Transverse colon (tissue), 4 donors: ENCODE measurements around the gene BORCS5.

Experiments
- CTCF ChIP-seq, 5 experiments: fragments of 200-600 bp in 3 of 5; fragments of 450-650 bp in 2 of 5; sonication (generic) in 3 of 5; IDR thresholded peaks; 1 replicate in 2 of 5; 2 replicates in 3 of 5; pipeline ENCODE4 v1.5.1; 2016 to 2017; ENCODE audit warnings: antibody characterized with exemption in 5 of 5, inconsistent platforms in 3 of 5, mild to moderate bottlenecking in 2 of 5, moderate library complexity in 1 of 5
- POLR2A ChIP-seq: fragments of 450-650 bp; IDR thresholded peaks from one replicate; pipeline ENCODE4 v1.6.1; 2016; ENCODE audit warnings: antibody characterized with exemption, mild to moderate bottlenecking, moderate library complexity
- POLR2AphosphoS5 ChIP-seq, 3 donors: sonication (generic); formaldehyde crosslinking; IDR thresholded peaks; one replicate each; pipeline ENCODE4 v1.6.1; 2016; ENCODE audit warnings: antibody characterized with exemption in 3 of 3

GRCh38 chr12:12511021-12511783, 154.3 kb downstream of the BORCS5 start:
- TF ChIP-seq CTCF (IDR thresholded peaks at IDR 0.05) (no peak), POLR2AphosphoS5 (IDR thresholded peaks at IDR 0.05) (no peak), POLR2A (no peak)
